ENCODE data around the gene DRG2.

DRG2 gene

DNA sequence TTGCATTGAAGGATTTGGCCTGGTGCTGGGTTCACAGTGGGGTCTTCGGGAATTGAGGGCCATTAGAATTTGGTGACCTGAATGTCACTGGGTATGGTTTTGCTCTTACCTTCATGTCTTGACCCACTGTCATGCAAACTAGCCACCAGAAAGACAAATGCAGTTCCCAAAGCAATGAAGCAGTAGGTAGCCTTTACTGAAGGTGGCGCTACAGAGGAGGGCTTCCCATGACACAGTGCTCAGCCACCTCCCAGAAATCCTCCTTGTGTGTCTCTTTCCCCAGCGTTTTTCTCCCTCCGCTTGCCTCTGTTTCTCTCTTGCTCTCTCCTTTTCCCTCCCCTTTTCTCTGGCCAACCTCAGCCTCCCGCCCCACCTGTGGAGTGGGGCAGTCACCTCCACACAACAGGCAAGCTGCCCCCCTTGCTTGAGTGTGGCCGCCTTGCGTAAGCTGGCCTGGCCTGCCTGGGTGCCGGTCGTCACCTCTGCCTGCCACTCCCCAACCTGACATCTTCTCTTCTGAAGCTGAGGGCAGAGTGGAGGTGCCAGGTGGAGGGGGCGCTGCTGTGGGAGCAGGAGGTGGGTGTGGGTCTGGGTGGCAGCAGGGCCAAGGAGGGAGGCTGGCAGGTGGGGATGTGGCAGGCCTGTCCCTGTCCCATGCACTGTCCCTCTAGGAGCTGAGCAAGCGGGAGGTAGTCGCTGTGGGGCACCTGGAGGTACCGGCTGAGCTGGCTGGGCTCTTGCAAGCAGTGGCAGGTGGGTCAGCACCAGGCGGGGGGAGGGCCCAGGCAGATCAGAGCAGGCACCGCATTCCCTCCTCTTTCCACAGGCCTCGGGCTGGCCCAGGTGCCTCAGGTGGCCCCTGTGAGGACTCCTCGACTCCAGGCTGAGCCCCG, 55.5 kb downstream of the DRG2 start:
- DNase-seq (ENCODE audit: low read depth): peak; percentile 26

DNA sequence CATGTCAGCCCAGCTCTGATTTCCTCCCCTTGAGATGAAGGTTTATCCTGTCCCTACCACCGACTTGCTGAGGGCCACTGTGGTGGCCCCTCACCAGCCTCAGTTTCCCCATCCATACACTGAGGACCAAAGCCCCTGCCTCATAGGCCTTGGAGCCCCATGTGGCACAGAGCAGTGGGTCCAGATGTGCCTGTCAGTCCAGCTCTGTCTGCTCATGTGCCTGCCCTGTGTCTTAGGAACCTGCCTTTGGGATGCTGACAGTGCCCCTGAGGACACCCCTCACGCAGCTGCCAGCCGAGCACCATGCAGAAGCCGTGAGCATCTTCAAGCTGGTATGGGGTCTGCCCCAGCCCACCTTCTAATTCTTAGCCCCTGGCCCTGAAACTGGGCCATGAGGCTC, 56.5 kb downstream of the DRG2 start:
- no peak for DNase-seq (ENCODE audit: low read depth)

DNA sequence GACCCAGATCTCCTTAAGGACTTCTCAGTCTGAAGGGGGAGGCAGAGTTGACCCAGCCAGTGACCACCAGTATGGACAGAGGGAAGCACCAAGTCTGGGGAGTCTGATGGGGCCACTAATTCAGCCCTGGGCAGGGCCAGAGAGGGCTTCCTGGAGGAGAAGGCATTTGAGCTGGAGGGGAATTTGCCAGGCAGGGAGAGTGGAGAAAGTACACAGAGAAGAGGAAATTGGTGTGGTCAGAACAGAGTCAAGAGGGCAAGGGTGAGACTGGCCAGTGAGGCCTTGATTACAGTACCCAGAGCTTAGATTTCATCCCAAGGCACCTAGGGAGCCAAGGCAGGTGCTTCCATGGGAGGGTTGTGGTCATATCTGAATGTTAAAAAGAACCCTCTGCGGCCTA, 57.1 kb downstream of the DRG2 start:
- DNase-seq (ENCODE audit: low read depth): no peak

DNA sequence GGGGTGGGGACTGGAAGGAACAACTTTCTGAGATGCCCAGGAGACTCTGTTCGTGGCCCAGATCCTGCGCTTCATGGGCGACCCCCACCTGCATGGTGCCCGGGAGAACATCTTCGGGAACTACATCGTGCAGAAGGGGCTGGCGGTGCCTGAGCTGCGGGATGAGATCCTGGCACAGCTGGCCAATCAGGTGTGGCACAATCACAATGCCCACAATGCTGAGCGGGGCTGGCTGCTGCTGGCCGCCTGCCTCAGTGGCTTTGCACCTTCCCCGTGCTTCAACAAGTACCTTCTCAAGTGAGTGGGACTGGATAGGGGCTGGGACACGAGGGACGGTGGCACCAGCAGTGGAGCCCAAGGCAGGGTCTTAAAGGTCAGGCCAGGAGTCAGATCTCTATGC, 58.1 kb downstream of the DRG2 start:
- no peak for DNase-seq (ENCODE audit: low read depth)

DNA sequence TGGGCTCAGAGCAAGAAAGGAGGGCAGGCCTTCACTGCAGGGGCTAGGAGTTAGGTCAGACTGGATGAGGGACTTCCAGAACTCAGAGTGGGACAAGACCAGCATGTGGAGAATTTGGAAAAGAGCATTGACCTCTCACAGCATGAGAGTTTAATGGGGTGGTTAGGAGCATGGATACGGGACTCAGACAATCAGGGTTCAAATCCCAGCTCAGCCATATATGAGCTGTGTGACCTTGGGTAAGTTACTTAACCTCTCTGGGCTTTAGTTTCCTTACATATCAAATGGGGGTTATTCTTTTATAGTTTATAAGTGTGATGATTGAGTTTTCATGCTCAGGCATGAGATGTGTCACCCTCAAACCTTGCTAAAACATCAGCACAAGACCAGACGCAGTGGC, 58.5 kb downstream of the DRG2 start:
- no peak for DNase-seq (ENCODE audit: low read depth)

DNA sequence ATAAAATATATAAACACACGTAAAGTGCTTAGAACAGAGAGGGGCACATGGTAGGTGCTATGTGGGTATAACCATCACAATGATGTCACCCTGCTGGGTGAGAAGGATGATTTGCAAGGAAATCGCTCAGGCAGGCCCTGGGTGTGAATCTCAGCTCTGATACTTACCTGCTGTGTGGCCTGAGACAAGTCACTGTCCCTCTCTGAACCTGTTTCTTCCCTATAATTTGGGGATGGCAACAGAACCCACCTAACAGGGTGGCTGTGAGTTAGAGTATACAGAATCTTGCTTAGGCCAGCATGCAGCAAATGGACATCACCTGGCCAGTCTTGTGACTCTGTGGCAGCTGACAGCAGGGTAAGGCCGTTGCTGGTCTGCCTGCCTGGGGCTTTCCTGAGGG, 59.2 kb downstream of the DRG2 start:
- DNase-seq (ENCODE audit: low read depth): no peak

DNA sequence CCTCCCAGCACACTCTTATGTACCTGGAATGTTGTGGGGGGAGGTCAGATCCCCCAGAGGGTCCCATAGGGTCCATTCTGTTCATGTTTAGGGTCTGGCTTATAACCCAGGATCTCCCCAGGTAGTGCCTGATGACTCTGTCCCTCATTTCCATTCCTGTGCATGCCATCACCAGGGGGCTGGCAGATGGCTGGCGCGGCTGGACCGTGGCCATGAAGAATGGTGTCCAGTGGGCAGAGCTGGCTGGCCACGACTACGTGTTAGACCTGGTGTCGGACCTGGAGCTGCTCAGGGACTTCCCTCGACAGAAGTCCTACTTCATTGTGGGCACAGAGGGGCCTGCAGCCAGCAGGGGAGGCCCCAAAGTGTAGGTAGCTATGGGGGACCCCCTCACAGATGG, 60.8 kb downstream of the DRG2 start:
- no peak for DNase-seq (ENCODE audit: low read depth)

DNA sequence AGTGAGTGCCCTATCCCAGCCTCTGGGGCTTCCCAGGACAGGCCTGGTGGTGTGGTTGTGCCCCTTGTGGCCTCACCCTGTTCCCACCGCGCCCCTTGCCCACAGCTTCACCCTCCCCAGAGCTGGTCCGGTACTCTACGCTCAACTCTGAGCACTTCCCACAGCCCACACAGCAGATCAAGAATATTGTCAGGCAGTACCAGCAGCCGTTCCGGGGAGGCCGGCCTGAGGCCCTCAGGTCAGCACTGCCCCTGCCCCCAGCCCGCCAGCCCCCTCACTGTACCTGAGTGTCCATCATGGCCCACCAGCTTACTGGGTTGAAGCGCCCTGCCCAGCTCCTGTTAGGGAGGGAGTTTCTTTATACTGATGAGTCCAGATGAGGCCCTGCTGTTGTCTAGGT, 63.5 kb downstream of the DRG2 start:
- no peak for DNase-seq (ENCODE audit: low read depth)

DNA sequence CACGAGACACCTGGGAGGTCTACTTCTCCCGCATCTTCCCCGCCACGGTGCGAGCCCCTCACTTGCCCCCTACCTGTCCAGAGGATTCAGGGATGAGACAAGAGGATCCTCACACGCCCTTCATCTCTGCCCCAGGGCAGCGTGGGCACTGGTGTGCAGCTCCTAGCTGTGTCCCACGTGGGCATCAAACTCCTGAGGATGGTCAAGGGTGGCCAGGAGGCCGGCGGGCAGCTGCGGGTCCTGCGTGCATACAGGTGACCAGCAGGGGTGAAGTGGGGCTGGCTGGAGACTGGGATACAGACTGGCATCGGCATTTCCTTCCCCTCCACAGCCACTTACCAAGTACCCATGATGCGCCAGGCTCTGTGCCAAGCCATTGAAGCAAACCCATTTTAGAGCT, 67.4 kb downstream of the DRG2 start:
- DNase-seq (ENCODE audit: low read depth): no peak

DNA sequence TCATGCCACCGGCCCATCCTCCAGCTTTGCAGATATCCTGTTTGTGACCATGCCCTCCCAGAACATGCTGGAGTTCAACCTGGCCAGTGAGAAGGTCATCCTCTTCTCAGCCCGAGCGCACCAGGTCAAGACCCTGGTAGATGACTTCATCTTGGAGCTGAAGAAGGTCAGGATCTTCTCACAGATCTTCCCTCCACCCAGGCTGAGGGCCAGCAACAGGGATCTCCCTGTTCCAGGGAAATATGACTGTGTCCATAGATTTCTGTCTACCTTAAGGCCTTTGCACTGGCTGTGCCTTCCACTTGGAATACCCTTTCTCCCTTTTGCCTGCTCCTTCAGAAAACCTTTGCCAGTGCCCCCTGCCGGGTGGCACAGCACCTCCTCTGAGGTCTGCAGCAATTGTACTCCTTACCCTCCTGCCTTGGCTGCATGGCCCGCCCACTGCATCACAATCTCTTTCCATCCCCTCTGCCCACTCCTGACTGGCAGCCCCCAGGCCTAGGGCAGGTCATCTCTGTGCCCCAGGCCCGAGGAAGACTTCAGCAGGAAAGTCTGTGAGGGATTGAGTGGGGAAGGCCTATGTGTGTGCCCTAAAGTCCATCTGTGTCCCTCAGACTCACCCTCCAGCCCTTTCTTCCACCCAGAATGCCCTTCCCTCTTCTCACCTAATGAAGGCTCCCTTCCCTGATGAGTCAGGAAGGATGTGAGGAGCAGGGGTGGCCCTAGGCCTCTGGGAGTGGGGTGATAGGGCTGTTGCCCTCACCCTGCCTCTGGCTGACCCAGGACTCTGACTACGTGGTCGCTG, 68.6 kb downstream of the DRG2 start:
- no peak for DNase-seq (ENCODE audit: low read depth)

DNA sequence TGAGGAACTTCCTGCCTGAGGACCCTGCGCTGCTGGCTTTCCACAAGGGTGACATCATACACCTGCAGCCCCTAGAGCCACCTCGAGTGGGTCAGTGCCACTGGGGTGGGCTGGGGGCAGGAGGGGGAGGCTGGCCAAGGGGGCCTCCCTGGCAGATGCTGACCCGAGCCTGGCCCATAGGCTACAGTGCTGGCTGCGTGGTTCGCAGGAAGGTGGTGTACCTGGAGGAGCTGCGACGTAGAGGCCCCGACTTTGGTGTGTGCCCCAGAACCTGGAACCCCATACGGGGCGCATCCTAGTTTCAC, 69.2 kb downstream of the DRG2 start:
- DNase-seq (ENCODE audit: low read depth): no peak

Measured in EH (cell line).